ENCODE results near the gene FAM90A26.
"Not testable (repeated sequence)": the region's sequence is repeated elsewhere in the genome, so short reads cannot be mapped to it uniquely, and the experiment has no call there.

DNA sequence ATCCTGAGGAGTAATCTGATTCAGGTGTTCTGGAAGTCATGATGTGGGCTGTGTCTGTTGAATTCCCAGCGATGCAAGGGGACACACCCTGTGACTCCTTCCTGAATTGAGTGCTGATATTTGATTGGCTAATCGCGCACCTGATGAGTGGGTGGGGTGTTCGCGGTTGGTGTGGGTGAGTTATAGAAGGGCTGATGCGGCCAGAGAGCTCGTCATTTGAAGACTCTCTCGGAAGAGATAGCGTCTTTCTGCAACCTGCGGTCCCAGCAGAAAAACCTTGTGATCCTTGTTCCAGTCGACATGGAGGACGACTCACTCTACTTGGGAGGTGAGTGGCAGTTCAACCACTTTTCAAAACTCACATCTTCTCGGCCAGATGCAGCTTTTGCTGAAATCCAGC lies 40.1 kb downstream of the FAM90A26 start, which contains the start of gene USP17L10:
- not testable (repeated sequence) for TF ChIP-seq CTCF (conservative IDR thresholded peaks at IDR 0.05; ENCODE audit: low read depth, low read length); EZH2 (IDR thresholded peaks at IDR 0.05; ENCODE audit: low read length, unreplicated experiment)
